Esophagus squamous epithelium (tissue), 5 donors: ENCODE results near the gene CPM. TPM values are rescaled to one million over a fixed set of nuclear protein-coding genes. Genes with fewer than 3 reads are reported as not detected.

Experiments used
- DNase-seq: peaks from one replicate; lab custom pipeline; 2025; lab: John Stamatoyannopoulos, UW
- H3K27ac ChIP-seq, 4 donors: fragments of 200-600 bp; sonication (generic); one replicate each; pipeline ENCODE4 v1.5.1; 2016 to 2019; ENCODE audit warnings: mild to moderate bottlenecking in 1 of 4
- H3K27me3 ChIP-seq, 4 donors: fragments of 200-600 bp; sonication (generic); 1 replicate in 3 of 4; 2 replicates in 1 of 4; pipeline versions ENCODE4 v1.5.1 to v1.6.0; 2017 to 2021; ENCODE audit warnings: antibody characterized with exemption in 1 of 4
- H3K36me3 ChIP-seq, 3 donors: fragments of 200-600 bp; sonication (generic); one replicate each; pipeline ENCODE4 v1.5.1; 2016 to 2019
- H3K4me1 ChIP-seq, 3 donors: fragments of 200-600 bp; sonication (generic); one replicate each; pipeline ENCODE4 v1.5.1; 2017 to 2019
- H3K4me3 ChIP-seq, 4 donors: fragments of 200-600 bp; sonication (generic); 1 replicate in 3 of 4; 2 replicates in 1 of 4; pipeline ENCODE4 v1.5.1; 2016 to 2019; ENCODE audit warnings: mild to moderate bottlenecking in 2 of 4, moderate library complexity in 1 of 4
- H3K9me3 ChIP-seq, 3 donors: fragments of 200-600 bp; sonication (generic); one replicate each; pipeline ENCODE4 v1.5.1; 2016 to 2019
- POLR2A ChIP-seq, 4 donors: fragments of 450-650 bp; IDR thresholded peaks; one replicate each; pipeline ENCODE4 v1.6.1; 2017; ENCODE audit warnings: antibody characterized with exemption in 4 of 4, mild to moderate bottlenecking in 4 of 4, moderate library complexity in 3 of 4
- WGBS, 2 donors: methylation state at CpG; one replicate each; pipeline ENCODE4 v1.1.5; 2018; 5-methylcytosine and 5-hydroxymethylcytosine counted together
- intact Hi-C: fragments of 100-400 bp; cut with DNase I; formaldehyde crosslinking; loops from one replicate; pipeline ENCODE4 v1.15.0; 2022
- total RNA-seq, 4 donors: library from RNA; depleted of rRNA; stranded (reverse); fragments of >200 nt; gene quantifications; one replicate each; pipeline ENCODE4 v1.1.0, GENCODE V29; 2016
- TF ChIP-seq, protein P1 (sequence below), 6 experiments: fragments of 450-650 bp in 4 of 6; fragments of 200-600 bp in 2 of 6; sonication (generic) in 2 of 6; IDR thresholded peaks; one replicate each; pipeline ENCODE4 v1.5.1; 2016 to 2019; ENCODE audit warnings: antibody characterized with exemption in 6 of 6, mild to moderate bottlenecking in 4 of 6, moderate library complexity in 4 of 6
- donor health status: DM: yes; HTN: yes; CAD: no.

Gene CPM
- total RNA-seq, 4 donors from 2014 or later, result 10.9 to 35.5 (median 20.6) TPM

DNA sequence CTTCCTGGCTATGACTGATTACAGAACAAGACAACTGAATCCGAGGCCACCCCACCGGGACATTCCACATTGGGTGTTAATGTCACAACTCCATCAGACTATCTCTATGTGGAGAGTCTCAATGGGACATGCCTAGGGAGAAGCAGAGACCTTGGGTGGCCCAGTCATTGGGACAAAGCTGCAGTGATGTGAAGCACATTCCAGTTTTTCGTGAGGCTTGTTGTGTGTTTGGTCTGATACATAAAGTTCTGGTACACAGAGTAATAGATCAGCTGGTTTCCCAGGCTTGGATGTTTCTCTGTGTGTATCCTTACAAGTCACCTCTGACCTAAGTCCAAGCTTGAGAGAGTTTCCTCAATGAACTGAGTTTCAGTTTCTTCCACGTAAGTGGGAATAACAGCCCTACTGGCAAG is 42.3 kb downstream of the CPM start:
- intact Hi-C loops, result no loop called here
- H3K27me3 ChIP-seq, result no peaks in the 10 kb centered on the region
- no peaks in the 10 kb centered on the region for H3K4me1 ChIP-seq
- no peak for DNase-seq
- H3K9me3 ChIP-seq, result no peaks in the 10 kb centered on the region
- H3K4me3 ChIP-seq, result no peak overlapping the region
- 86 to 88% methylated on average over 2 to 4 of the region's 4 CpGs for WGBS, 2 donors
- no peaks in the 10 kb centered on the region for H3K36me3 ChIP-seq
- H3K27ac ChIP-seq, result peak overlapping the region in 1 of 4 donors; percentile 31
- no peak for TF ChIP-seq POLR2A (IDR thresholded peaks at IDR 0.05)
- TF ChIP-seq, protein P1, sequence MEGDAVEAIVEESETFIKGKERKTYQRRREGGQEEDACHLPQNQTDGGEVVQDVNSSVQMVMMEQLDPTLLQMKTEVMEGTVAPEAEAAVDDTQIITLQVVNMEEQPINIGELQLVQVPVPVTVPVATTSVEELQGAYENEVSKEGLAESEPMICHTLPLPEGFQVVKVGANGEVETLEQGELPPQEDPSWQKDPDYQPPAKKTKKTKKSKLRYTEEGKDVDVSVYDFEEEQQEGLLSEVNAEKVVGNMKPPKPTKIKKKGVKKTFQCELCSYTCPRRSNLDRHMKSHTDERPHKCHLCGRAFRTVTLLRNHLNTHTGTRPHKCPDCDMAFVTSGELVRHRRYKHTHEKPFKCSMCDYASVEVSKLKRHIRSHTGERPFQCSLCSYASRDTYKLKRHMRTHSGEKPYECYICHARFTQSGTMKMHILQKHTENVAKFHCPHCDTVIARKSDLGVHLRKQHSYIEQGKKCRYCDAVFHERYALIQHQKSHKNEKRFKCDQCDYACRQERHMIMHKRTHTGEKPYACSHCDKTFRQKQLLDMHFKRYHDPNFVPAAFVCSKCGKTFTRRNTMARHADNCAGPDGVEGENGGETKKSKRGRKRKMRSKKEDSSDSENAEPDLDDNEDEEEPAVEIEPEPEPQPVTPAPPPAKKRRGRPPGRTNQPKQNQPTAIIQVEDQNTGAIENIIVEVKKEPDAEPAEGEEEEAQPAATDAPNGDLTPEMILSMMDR (IDR thresholded peaks at IDR 0.05), result no peak

DNA sequence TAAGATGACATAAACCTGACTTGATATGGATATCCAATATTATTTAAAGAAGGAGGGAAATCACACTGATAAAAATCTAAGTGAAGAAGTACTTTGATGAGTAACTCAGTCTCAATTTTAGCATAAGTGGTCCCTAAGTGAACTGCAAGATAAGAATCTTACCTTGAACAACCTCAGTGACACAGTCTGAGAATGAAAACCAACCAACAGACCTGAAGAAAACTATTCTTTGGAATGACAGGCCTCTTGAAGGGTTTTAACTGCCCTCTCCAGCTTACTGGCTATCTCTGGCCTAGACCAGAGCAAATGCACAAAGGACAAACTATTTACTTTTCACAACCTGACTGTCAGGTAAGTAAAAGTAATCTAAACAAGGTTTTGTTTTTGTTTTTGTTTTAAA is 44.7 kb downstream of the CPM start:
- Histone ChIP-seq H3K36me3 (no peaks in the 10 kb centered on the region), H3K27ac (no peak overlapping the region), H3K4me3 (no peak overlapping the region), H3K9me3 (no peaks in the 10 kb centered on the region), H3K4me1 (peaks cover 0 to 4% (median 0%) of the 10 kb centered on the region in 3 donors), H3K27me3 (no peaks in the 10 kb centered on the region)
- intact Hi-C loops, result no loop called here
- TF ChIP-seq POLR2A (IDR thresholded peaks at IDR 0.05), result no peak
- TF ChIP-seq, protein P1 (IDR thresholded peaks at IDR 0.05), result no peak
- DNase-seq, result no peak

DNA sequence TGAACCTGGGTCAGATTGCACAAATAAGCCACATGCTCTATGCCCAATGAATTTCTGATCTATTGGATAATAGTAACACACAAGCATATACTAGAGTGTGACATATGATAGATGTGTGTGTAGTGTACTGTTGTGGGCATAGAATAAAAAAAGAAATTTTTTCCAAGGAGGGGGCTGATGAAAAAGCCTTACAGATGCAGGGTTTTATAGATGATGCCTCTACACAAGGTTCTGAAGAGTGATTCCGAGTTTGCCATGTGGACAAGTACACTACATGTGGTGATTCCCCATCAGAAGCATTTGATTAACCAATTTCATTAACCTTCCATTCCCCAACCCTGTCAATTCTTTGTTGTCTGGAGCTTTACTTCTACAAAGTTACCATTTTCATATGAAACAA is 45.3 kb downstream of the CPM start:
- Histone ChIP-seq H3K27me3 (no peaks in the 10 kb centered on the region), H3K36me3 (no peaks in the 10 kb centered on the region), H3K4me1 (peaks cover 0 to 4% (median 0%) of the 10 kb centered on the region in 3 donors), H3K4me3 (no peak overlapping the region), H3K9me3 (no peaks in the 10 kb centered on the region), H3K27ac (no peak overlapping the region)
- DNase-seq, result no peak
- intact Hi-C loops, result no loop called here
- TF ChIP-seq POLR2A (IDR thresholded peaks at IDR 0.05), result no peak
- TF ChIP-seq, protein P1 (IDR thresholded peaks at IDR 0.05), result no peak
- 87 to 89% methylated on average over 1 of the region's 1 CpG for WGBS, 2 donors

DNA sequence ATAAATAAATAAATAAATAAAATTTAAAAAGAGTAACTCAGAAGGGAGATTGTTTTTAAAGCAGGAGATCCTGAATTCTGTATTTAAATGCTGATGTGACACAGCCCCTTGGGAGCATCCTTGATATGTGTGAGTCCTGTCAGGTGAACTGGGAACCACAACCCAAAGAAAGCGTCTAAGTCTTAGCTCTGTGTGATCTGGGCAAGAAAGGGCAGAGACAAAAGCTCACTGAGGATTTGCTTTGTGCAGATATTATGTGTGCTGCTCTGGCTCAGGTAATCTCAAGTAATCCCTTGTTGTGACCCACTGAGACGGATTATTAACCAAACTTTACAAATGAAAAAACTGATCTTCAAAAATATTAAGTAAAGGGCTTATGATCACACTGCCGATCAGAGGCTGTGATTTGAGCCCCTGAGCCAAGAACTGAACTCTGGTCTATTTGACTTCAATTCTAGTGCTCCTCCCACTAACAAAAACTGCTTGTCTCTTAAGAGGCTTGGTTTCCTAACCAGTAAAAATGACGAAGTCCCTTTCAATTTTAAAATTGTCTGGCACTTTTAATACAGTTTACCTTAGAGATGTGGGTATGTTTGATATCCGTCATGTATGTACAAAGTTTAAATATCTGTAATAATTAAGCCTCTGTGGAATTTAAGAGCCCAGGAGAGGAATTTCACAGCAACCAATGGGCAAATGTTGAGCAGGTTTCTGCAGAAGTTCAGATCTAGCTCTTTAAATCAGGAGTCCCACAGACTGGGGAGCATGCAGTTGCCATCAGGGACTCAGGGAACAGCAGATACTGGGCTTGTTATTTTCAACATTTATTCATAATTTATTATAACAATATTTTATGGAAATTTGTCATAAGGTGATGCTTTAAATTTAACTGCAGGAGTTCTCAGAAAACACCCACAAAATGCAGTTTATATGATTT is 46.1 kb downstream of the CPM start:
- no peak for DNase-seq
- no peaks in the 10 kb centered on the region for H3K36me3 ChIP-seq
- no peak for TF ChIP-seq POLR2A (IDR thresholded peaks at IDR 0.05)
- TF ChIP-seq, protein P1 (IDR thresholded peaks at IDR 0.05), result no peak
- no peak overlapping the region for H3K27ac ChIP-seq
- H3K4me1 ChIP-seq, result peaks cover 0 to 4% (median 0%) of the 10 kb centered on the region in 3 donors
- H3K27me3 ChIP-seq, result no peaks in the 10 kb centered on the region
- intact Hi-C loops, result no loop called here
- no peak overlapping the region for H3K4me3 ChIP-seq
- 73 to 82% methylated on average over 5 of the region's 5 CpGs for WGBS, 2 donors
- no peaks in the 10 kb centered on the region for H3K9me3 ChIP-seq

DNA sequence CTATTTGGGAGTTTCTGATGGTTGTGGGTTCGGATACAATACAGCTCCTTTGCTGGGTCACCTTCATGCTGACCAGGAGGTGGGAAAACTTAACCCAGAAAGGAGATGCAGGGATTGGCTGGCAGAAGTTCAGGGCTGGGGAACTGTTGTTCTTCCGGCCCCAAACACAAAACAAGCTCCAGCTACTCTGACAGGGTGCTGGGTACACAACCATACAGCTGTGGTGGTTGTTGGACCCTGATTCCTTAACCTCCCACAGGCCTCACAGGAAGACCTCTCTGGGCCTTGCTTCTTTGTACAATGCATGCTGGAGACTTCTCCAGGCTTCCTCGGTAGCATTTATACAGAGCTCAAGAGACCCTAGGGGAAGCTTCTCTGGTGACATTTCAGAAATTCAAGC is 47.6 kb downstream of the CPM start:
- TF ChIP-seq POLR2A (IDR thresholded peaks at IDR 0.05), result no peak
- TF ChIP-seq, protein P1 (IDR thresholded peaks at IDR 0.05), result no peak
- DNase-seq, result no peak
- no peak overlapping the region for H3K27ac ChIP-seq
- no peaks in the 10 kb centered on the region for H3K9me3 ChIP-seq
- intact Hi-C loops, result no loop called here
- 81 to 91% methylated on average over 2 to 3 of the region's 3 CpGs for WGBS, 2 donors
- H3K36me3 ChIP-seq, result no peaks in the 10 kb centered on the region
- no peak overlapping the region for H3K4me3 ChIP-seq
- no peaks in the 10 kb centered on the region for H3K27me3 ChIP-seq
- H3K4me1 ChIP-seq, result peaks cover 0 to 4% (median 0%) of the 10 kb centered on the region in 3 donors
